IMR-90 (cell line): Measurements from ENCODE around the gene RLF. TPM values are rescaled to one million over a fixed set of nuclear protein-coding genes. Genes with fewer than 3 reads are reported as not detected.

ENCODE experiments used
- ATAC-seq: fragments of 200-7000 bp; cut with Tn5 transposase; 2 replicates; pipeline ENCODE4 v1.9.1; 2020; ENCODE audit warnings: low read depth, mild to moderate bottlenecking, moderate library complexity
- BruUV-seq: library from RNA; stranded (reverse); fragments of 400-500 nt; replicated peaks from 2 replicates; lab custom pipeline; 2021; lab: Mats Ljungman, UMichigan
- CTCF ChIA-PET: fragments of 300-600 bp; formaldehyde crosslinking; extraction: SDS; loops from one replicate; lab custom pipeline; 2021; ENCODE audit warnings: antibody characterized with exemption; lab: Yijun Ruan, JAX
- POLR2A ChIA-PET: fragments of 300-600 bp; sonication (Branson Sonifier 250); formaldehyde crosslinking; loops from one replicate; lab custom pipeline; 2022; ENCODE audit warnings: antibody characterized with exemption; ENCODE audit not compliant: unreplicated experiment; lab: Charles Lee
- DNase-seq: peaks from one replicate; pipeline ENCODE4 v3.0.0; 2013
- H2AFZ ChIP-seq: replicated peaks from 2 replicates; pipeline ENCODE3; 2013; ENCODE audit warnings: low read length, mild to moderate bottlenecking; ENCODE audit not compliant: poor library complexity
- H2AK5ac ChIP-seq: 2 replicates; pipeline ENCODE4 v1.6.1; 2013; ENCODE audit warnings: low read depth, low read length, inconsistent platforms
- H2AK9ac ChIP-seq: replicated peaks from 2 replicates; pipeline ENCODE3; 2013; ENCODE audit warnings: mild to moderate bottlenecking, low read depth, low read length, moderate library complexity; ENCODE audit not compliant: poor library complexity
- H2BK120ac ChIP-seq: 2 replicates; pipeline ENCODE4 v1.6.1; 2013; ENCODE audit warnings: low read depth, low read length, inconsistent platforms
- H2BK15ac ChIP-seq: 3 replicates; pipeline ENCODE4 v1.6.1; 2013; ENCODE audit warnings: low read depth, low read length, inconsistent platforms
- H2BK20ac ChIP-seq: 2 replicates; pipeline ENCODE4 v1.6.1; 2013; ENCODE audit warnings: low read depth, mild to moderate bottlenecking, inconsistent platforms, low read length, moderate library complexity
- H2BK5ac ChIP-seq: 2 replicates; pipeline ENCODE4 v1.6.1; 2013; ENCODE audit warnings: mild to moderate bottlenecking, low read depth, low read length, inconsistent platforms; ENCODE audit not compliant: poor library complexity, severe bottlenecking
- H3K14ac ChIP-seq: replicated peaks from 2 replicates; pipeline ENCODE4 v1.6.1; 2013; ENCODE audit warnings: low read depth, low read length, inconsistent platforms
- H3K18ac ChIP-seq: 2 replicates; pipeline ENCODE4 v1.6.1; 2013; ENCODE audit warnings: low read depth, low read length, control low read depth
- H3K23ac ChIP-seq: 2 replicates; pipeline ENCODE4 v1.6.1; 2013; ENCODE audit warnings: low read depth, low read length, inconsistent platforms
- H3K27ac ChIP-seq: 2 replicates; pipeline ENCODE4 v1.5.1; 2013; ENCODE audit warnings: mild to moderate bottlenecking, control low read depth, low read length; ENCODE audit not compliant: insufficient read depth
- H3K27me3 ChIP-seq: 2 replicates; pipeline ENCODE4 v1.6.1; 2013; ENCODE audit warnings: low read length; ENCODE audit not compliant: control insufficient read depth, insufficient read depth
- H3K36me3 ChIP-seq: 2 replicates; pipeline ENCODE4 v1.6.1; 2013; ENCODE audit warnings: low read length, mixed read lengths; ENCODE audit not compliant: control insufficient read depth, insufficient read depth
- H3K4ac ChIP-seq: 2 replicates; pipeline ENCODE4 v1.6.1; 2013; ENCODE audit warnings: low read depth, low read length, inconsistent platforms
- H3K4me1 ChIP-seq: 2 replicates; pipeline ENCODE4 v1.6.1; 2013; ENCODE audit warnings: low read length, mixed read lengths; ENCODE audit not compliant: control insufficient read depth, insufficient read depth
- H3K4me2 ChIP-seq: 2 replicates; pipeline ENCODE4 v1.6.1; 2013; ENCODE audit warnings: low read depth, mild to moderate bottlenecking, control low read depth, low read length, moderate library complexity
- H3K4me3 ChIP-seq: 2 replicates; pipeline ENCODE4 v1.5.1; 2013; ENCODE audit warnings: low read depth, mild to moderate bottlenecking, control low read depth, low read length, moderate library complexity; ENCODE audit not compliant: insufficient read depth
- H3K56ac ChIP-seq: 2 replicates; pipeline ENCODE4 v1.6.1; 2013; ENCODE audit warnings: low read length, inconsistent platforms; ENCODE audit not compliant: insufficient read depth; ENCODE audit errors: extremely low read depth
- H3K79me1 ChIP-seq, 2 experiments: 2 replicates each; pipeline ENCODE4 v1.6.1; 2013; ENCODE audit warnings: low read length in 2 of 2, inconsistent platforms in 1 of 2, low read depth in 1 of 2
- H3K9ac ChIP-seq: 2 replicates; pipeline ENCODE4 v1.6.1; 2013; ENCODE audit warnings: low read depth, low read length, control low read depth
- H3K9me1 ChIP-seq: 2 replicates; pipeline ENCODE4 v1.6.1; 2013; ENCODE audit warnings: low read length, inconsistent platforms; ENCODE audit not compliant: insufficient read depth
- H3K9me3 ChIP-seq: 2 replicates; pipeline ENCODE4 v1.6.1; 2013; ENCODE audit warnings: low read length; ENCODE audit not compliant: control insufficient read depth, insufficient read depth
- H4K20me1 ChIP-seq: 2 replicates; pipeline ENCODE4 v1.6.1; 2013; ENCODE audit warnings: low read length, inconsistent platforms; ENCODE audit not compliant: insufficient read depth
- H4K5ac ChIP-seq: 2 replicates; pipeline ENCODE4 v1.6.1; 2013; ENCODE audit warnings: mild to moderate bottlenecking, low read depth, low read length, control low read depth
- H4K8ac ChIP-seq, 2 experiments: 2 replicates each; pipeline ENCODE4 v1.6.1; 2013; ENCODE audit warnings: low read depth in 2 of 2, low read length in 2 of 2, control low read depth in 1 of 2, inconsistent platforms in 1 of 2
- H4K91ac ChIP-seq: 2 replicates; pipeline ENCODE4 v1.6.1; 2013; ENCODE audit warnings: low read depth, low read length, inconsistent platforms; ENCODE audit not compliant: insufficient read depth
- BHLHE40 ChIP-seq: fragments of 150-350 bp; IDR thresholded peaks from 2 replicates; pipeline ENCODE4 v1.6.1; 2016; ENCODE audit warnings: mild to moderate bottlenecking, low read depth, low read length
- CEBPB ChIP-seq: IDR thresholded peaks from 2 replicates; pipeline ENCODE4 v1.6.1; 2012; ENCODE audit warnings: low read depth, low read length, improper control_type of control experiment
- CHD1 ChIP-seq: IDR thresholded peaks from 2 replicates; pipeline ENCODE4 v1.6.1; 2012; ENCODE audit warnings: low read depth, low read length, improper control_type of control experiment
- CTCF ChIP-seq: conservative IDR thresholded peaks from 2 replicates; pipeline ENCODE4 v1.5.1; 2012; ENCODE audit warnings: mild to moderate bottlenecking, low read depth, low read length, improper control_type of control experiment
- FOS ChIP-seq: fragments of 150-350 bp; IDR thresholded peaks from 2 replicates; pipeline ENCODE4 v1.6.1; 2016; ENCODE audit warnings: low read depth, low read length
- MAFK ChIP-seq: IDR thresholded peaks from 2 replicates; pipeline ENCODE4 v1.6.1; 2012; ENCODE audit warnings: low read depth, low read length, improper control_type of control experiment
- MAZ ChIP-seq: IDR thresholded peaks from 2 replicates; pipeline ENCODE4 v1.6.1; 2012; ENCODE audit warnings: low read depth, mild to moderate bottlenecking, low read length, improper control_type of control experiment, moderate library complexity, borderline replicate concordance
- MXI1 ChIP-seq: IDR thresholded peaks from 2 replicates; pipeline ENCODE4 v1.6.1; 2012; ENCODE audit warnings: low read depth, mild to moderate bottlenecking, low read length, moderate library complexity, borderline replicate concordance
- NFE2L2 ChIP-seq: fragments of 150-350 bp; IDR thresholded peaks from 2 replicates; pipeline ENCODE4 v1.6.1; 2016; ENCODE audit warnings: low read depth, mild to moderate bottlenecking, low read length
- POLR2A ChIP-seq: IDR thresholded peaks from 2 replicates; pipeline ENCODE4 v1.6.1; 2012; ENCODE audit warnings: mild to moderate bottlenecking, low read depth, low read length
- RAD21 ChIP-seq: IDR thresholded peaks from 2 replicates; pipeline ENCODE4 v1.6.1; 2012; ENCODE audit warnings: low read length, improper control_type of control experiment
- RCOR1 ChIP-seq: IDR thresholded peaks from 2 replicates; pipeline ENCODE4 v1.6.1; 2012; ENCODE audit warnings: mild to moderate bottlenecking, low read length, improper control_type of control experiment; ENCODE audit not compliant: insufficient replicate concordance
- RFX5 ChIP-seq: IDR thresholded peaks from 2 replicates; pipeline ENCODE4 v1.8.0; 2012; ENCODE audit warnings: low read depth, mild to moderate bottlenecking, low read length, moderate library complexity
- SMC3 ChIP-seq: fragments of 150-350 bp; IDR thresholded peaks from 2 replicates; pipeline ENCODE4 v1.6.1; 2016; ENCODE audit warnings: low read depth, mild to moderate bottlenecking, antibody characterized with exemption, low read length, moderate library complexity
- WGBS, 2 experiments: methylation state at CpG; one replicate each; pipeline versions ENCODE4 v1.1.5 to v1.1.7; 2013; ENCODE audit warnings: missing lambda C conversion rate in 2 of 2; ENCODE audit not compliant: insufficient read length in 1 of 2; ENCODE audit errors: extremely low coverage in 2 of 2; 5-methylcytosine and 5-hydroxymethylcytosine counted together
- dilution Hi-C: fragments of 300-500 bp; cut with HindIII; formaldehyde crosslinking; loops from one replicate; pipeline ENCODE4 v1.14.3; 2018; ENCODE audit warnings: low sequenced_read_pairs; ENCODE audit not compliant: unreplicated experiment
- in situ Hi-C: fragments of 300-500 bp; cut with MboI; formaldehyde crosslinking; loops from 3 replicates; pipeline ENCODE4 v1.14.3; 2019; ENCODE audit warnings: low sequenced_read_pairs, inconsistent platforms, mixed read lengths
- intact Hi-C: fragments of 100-400 bp; cut with micrococcal nuclease; formaldehyde crosslinking; loops from 2 replicates; pipeline ENCODE4 v1.10.0; 2022
- polyA plus RNA-seq, 3 experiments: library from polyadenylated mRNA; depleted of rRNA; stranded (reverse); fragments of >200 nt; gene quantifications; 2 replicates each; pipeline ENCODE4 v1.2.3, GENCODE V29; 2012; ENCODE audit warnings: low replicate concordance in 1 of 3
- total RNA-seq: library from RNA; depleted of rRNA; stranded (reverse); fragments of >200 nt; gene quantifications from 2 replicates; pipeline ENCODE4 v1.2.3, GENCODE V29; 2012
- TF ChIP-seq, protein P1 (sequence below): fragments of 150-350 bp; IDR thresholded peaks from 2 replicates; pipeline ENCODE4 v1.6.1; 2016; ENCODE audit warnings: low read depth, mild to moderate bottlenecking, low read length, moderate library complexity, borderline replicate concordance
- TF ChIP-seq, protein P2 (sequence below): fragments of 150-350 bp; IDR thresholded peaks from 2 replicates; pipeline ENCODE4 v1.6.1; 2017; ENCODE audit warnings: mild to moderate bottlenecking, antibody characterized with exemption, low read length, low read depth

RLF gene
- total and polyA plus RNA-seq, 2 of the 4 experiments (the other 2 are of a cell fraction), result 4.4 to 29.8 TPM

DNA sequence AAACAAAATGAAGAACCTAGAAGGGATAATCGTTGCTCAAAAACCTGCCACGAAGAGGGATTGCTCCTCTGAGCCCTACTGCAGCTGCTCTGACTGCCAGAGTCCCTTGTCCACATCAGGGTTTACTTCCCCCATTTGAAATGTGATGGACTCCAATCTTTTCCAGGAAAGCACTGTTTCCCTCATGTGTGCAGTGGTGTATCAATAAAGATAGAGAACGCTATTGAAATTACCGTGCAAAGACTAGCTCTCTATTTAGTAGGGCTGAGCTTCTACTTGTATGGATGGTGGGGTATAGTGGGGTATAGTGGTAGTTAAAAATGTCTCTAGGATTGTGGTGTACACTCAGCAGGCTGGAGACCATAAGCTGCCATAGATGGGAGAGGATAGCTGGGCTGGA lies 90.3 kb downstream of the RLF start:
- Histone ChIP-seq H2AK9ac (no peak overlapping the region), H3K4ac (no peak overlapping the region), H3K9me1 (peaks cover 5% of the 10 kb centered on the region; the same call in 1 of the 2 replicates), H3K27ac (no peak overlapping the region), H4K20me1 (no peaks in the 10 kb centered on the region), H3K27me3 (no peaks in the 10 kb centered on the region), H3K18ac (no peak overlapping the region), H3K23ac (no peak overlapping the region), H3K56ac (no peak overlapping the region), H3K79me1 (peaks cover 10 to 15% of the 10 kb centered on the region in 2 experiments), H3K14ac (no peak overlapping the region), H2AFZ (no peak overlapping the region), H3K4me3 (no peak overlapping the region), H4K5ac (no peak overlapping the region), H2AK5ac (no peak overlapping the region), H3K4me1 (no peaks in the 10 kb centered on the region), H3K36me3 (peaks cover 1% of the 10 kb centered on the region; the same call in 1 of the 2 replicates), H3K9me3 (no peaks in the 10 kb centered on the region), H4K8ac (no peak overlapping the region), H2BK15ac (no peak overlapping the region), H2BK20ac (no peak overlapping the region), H3K4me2 (no peak overlapping the region), H4K91ac (no peak overlapping the region), H2BK5ac (no peak overlapping the region), H2BK120ac (no peak overlapping the region), H3K9ac (no peak overlapping the region)
- no peak for ATAC-seq
- no TSS peak for BruUV-seq
- intact Hi-C loops (loop anchor here (10.0 kb wide), 1 partner anchor 153 kb away; no protein-coding TSS in a partner anchor), dilution Hi-C loops (no loop called here), in situ Hi-C loops (no loop called here)
- POLR2A ChIA-PET, result no interaction called here
- TF ChIP-seq, protein P1, sequence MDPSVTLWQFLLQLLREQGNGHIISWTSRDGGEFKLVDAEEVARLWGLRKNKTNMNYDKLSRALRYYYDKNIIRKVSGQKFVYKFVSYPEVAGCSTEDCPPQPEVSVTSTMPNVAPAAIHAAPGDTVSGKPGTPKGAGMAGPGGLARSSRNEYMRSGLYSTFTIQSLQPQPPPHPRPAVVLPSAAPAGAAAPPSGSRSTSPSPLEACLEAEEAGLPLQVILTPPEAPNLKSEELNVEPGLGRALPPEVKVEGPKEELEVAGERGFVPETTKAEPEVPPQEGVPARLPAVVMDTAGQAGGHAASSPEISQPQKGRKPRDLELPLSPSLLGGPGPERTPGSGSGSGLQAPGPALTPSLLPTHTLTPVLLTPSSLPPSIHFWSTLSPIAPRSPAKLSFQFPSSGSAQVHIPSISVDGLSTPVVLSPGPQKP, result no peak
- TF ChIP-seq MAFK (no peak), NFE2L2 (no peak), CEBPB (no peak), SMC3 (no peak), POLR2A (no peak), BHLHE40 (no peak), CTCF (no peak), MAZ (no peak), CHD1 (no peak), RCOR1 (no peak), RFX5 (no peak), RAD21 (no peak), FOS (no peak), MXI1 (no peak)
- TF ChIP-seq, protein P2, sequence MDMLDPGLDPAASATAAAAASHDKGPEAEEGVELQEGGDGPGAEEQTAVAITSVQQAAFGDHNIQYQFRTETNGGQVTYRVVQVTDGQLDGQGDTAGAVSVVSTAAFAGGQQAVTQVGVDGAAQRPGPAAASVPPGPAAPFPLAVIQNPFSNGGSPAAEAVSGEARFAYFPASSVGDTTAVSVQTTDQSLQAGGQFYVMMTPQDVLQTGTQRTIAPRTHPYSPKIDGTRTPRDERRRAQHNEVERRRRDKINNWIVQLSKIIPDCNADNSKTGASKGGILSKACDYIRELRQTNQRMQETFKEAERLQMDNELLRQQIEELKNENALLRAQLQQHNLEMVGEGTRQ, result no peak
- CTCF ChIA-PET, result no interaction called here
- DNase-seq, result no peak
- 100% methylated on average over 2 of the region's 4 CpGs; no CpG with 5 or more reads in 1 of the 2 experiments for WGBS, 2 experiments
